ENCODE measurements around the gene BLCAP.

DNA sequence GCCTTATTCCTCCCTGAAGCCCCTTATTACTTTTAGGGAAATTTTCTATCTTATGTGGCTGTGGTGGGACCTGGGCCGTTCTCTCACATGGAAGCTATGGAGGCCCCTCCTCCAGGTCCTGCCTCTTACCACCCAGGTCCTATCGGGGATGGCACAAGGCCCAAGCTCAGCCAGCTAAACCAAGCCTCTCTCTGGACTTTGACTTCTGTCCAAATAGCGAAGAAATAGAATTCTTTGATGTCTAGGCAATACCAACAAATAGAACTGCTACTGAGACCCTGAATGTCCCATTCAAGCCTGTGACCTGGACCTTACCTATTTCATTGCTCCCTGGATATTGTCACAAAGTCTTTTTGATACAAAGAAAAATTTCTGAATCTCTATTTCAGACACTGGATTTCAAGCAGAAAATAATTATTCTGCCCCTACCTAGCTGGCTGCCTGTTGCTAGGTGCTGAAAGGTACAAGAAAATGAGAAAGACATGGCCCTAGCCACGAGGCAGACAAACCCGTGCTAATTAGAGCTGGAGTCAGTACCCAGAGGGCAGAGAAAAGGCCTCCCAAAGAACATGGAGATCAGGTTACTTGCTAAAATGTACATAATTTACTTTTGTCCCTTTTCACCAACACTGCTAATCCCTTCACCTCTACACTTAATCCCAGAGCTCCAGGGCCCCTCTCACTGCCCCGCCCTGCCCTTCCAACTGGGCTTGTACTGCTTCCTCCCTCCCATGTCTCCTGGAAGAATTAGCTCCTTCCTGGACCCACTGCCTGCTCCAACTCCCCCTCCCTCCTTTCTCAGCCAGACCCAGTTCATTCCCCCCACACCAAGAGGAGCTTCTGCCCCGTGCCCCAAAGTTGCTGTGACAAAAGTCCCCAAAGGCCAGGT lies 22.2 kb downstream of the BLCAP start:
- TF ChIP-seq POLR2A (IDR thresholded peaks at IDR 0.05) (no peak), POLR2AphosphoS5 (IDR thresholded peaks at IDR 0.05) (no peak)
- TF ChIP-seq, protein P1, sequence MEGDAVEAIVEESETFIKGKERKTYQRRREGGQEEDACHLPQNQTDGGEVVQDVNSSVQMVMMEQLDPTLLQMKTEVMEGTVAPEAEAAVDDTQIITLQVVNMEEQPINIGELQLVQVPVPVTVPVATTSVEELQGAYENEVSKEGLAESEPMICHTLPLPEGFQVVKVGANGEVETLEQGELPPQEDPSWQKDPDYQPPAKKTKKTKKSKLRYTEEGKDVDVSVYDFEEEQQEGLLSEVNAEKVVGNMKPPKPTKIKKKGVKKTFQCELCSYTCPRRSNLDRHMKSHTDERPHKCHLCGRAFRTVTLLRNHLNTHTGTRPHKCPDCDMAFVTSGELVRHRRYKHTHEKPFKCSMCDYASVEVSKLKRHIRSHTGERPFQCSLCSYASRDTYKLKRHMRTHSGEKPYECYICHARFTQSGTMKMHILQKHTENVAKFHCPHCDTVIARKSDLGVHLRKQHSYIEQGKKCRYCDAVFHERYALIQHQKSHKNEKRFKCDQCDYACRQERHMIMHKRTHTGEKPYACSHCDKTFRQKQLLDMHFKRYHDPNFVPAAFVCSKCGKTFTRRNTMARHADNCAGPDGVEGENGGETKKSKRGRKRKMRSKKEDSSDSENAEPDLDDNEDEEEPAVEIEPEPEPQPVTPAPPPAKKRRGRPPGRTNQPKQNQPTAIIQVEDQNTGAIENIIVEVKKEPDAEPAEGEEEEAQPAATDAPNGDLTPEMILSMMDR (IDR thresholded peaks at IDR 0.05) = no peak
